ENCODE results near the gene NT5DC4.
"Not testable (repeated sequence)": the region's sequence is repeated elsewhere in the genome, so short reads cannot be mapped to it uniquely, and the experiment has no call there.

The NT5DC4 gene

DNA sequence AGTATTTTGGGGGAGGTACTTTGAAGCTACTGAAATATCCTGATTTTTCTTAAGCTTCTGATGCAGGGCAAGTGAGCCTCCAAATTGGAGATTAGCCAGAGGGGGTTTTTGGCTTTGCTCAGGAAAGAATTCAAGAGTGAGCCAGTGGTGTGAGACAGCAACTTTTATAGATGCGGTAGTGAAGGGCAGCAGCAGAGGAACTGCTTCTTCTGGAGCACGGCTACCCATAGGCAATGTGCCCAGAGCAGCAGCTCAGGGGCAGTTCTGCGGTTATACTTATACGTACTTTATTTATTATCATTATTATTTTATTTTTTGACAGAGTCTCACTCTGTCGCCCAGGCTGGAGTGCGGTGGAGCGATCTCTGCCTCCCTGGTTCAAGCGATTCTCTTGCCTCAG is 19.8 kb upstream of the NT5DC4 start:
- no peak for DNase-seq

GRCh38 chr2:112703684-112704083 is 17.1 kb upstream of the NT5DC4 start:
- DNase-seq: no peak

GRCh38 chr2:112705575-112705974 is 15.2 kb upstream of the NT5DC4 start:
- DNase-seq: no peak

DNA sequence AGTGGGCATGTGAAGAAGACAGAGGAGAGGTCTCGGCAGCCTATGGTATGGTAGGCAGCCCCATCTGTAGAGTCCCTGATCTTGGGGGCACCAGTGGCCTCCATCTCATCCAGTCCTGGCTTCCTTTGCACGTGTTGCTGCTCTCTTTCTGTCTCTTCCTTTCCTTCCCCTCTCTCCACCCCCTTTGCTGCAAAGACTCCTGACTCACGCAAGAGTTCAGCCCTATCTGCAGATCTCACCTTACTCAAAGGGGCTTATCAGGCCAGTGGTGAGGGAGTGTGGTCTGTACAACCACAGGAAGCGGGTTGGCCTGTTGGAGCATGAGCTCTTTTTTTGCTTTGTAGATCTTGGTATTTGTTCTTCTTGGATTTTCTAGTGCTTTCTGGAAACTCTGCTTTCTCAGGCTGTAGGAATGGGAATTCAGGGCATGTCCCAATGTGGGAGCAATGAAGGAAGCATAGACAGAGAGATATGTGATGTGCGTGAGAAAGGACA is 14.6 kb upstream of the NT5DC4 start:
- DNase-seq: no peak

- DNase-seq: not testable (repeated sequence)
These were observed 13.9 kb upstream of the NT5DC4 start for GRCh38 chr2:112706947-112707346.

DNA sequence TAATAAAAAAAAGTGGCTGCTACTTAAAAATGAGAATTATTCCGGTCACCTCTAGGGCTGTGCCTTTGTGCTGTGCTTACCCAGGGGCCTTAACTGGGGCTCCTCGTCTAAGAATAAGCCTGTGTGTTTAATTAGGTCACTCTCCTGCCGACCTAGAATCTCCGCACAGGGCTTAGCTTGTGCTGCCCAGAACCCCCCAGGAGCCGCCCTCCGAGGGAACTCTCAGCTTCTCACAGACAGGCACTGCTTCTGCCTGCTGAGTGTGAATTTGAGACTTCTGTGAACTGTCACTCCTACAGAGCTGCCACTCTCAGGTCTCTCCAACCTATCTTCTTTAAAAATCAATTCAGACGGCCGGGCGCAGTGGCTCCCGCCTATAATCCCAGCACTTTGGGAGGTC is 11.9 kb upstream of the NT5DC4 start:
- no peak for DNase-seq

- DNase-seq: no peak
These were observed 11.1 kb upstream of the NT5DC4 start for GRCh38 chr2:112709703-112710102.

DNA sequence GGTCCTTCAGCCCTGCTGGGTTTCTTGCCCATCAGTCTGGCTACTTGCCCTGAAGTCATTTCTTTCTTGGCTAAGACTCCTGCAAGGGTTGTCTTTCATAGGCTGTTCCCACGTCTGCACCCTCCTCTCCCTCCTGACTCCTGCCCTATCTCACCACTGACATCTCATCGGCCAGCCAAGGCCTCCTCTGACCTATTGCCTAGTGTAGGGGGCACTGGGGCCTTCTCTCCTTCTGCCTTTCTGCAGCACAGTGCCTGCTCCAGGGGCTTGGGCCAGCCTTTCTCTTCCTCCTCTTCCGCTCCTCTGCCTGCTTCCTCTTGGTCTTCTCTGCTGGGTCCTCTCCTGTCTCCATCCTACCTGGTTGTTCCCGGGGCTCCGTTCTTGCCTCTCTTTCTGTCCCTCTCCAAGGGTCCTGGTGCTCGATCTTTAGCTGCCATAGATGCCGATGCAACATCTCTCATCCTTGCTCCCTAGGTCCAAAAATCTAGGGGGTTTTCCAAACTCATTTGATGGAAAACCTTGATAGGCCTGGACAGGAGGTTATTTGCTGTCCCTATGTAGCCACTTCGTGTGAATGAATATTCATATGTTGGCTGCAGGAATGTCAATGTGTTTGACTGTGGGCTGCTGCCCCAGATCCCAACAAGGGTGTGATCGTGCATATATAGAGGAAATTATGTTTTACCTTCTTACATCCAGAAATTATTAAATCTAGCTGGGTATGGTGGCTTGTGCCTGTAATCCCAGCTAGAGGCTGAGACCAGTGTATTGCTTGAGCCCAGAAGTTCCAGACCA is 9.7 kb upstream of the NT5DC4 start:
- no peak for DNase-seq

- no peak for DNase-seq
These were observed 8.4 kb upstream of the NT5DC4 start for GRCh38 chr2:112712465-112712864.

- DNase-seq: no peak
These were observed 7.8 kb upstream of the NT5DC4 start for GRCh38 chr2:112712903-112713584.

DNA sequence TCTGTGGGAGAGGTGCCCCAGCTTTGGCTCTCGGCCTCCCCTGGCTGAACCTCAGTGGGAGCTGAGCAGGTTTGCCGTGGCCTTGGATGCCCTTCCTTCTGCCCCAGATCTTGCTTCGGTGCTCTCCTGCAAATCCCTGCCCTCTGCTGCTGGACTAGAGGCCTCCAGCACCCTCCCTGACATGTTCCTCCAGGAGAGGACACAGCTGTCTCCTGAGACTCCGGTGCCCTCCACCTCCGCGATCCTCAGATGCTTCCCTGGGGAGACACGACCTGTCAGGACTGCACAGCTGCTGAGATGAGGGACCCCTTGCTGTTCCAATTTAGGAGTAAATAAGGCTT is 7.3 kb upstream of the NT5DC4 start:
- no peak for DNase-seq

DNA sequence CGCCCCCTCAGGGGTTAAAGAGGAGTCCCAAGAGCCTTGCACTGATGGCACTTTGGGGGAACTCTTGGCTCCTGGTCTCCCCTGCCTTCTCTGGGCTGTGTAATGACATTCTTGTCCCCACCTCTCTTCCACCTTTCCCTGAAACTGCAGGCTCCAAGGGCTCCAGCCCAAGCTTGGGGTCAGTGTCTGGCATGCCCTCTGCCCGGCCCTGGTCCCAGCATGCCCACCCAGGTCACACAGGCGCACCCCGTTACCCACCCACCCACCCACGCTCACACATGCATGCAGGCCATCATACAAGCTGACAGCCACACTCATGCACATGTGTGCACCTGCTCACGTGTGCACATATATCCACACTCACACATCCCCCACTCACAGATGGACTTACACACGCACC is 6.9 kb upstream of the NT5DC4 start:
- DNase-seq: no peak

- DNase-seq: no peak
These were observed 6.5 kb upstream of the NT5DC4 start for GRCh38 chr2:112714331-112714730.

- DNase-seq: no peak
These were observed 5.8 kb upstream of the NT5DC4 start for GRCh38 chr2:112714836-112715631.

DNA sequence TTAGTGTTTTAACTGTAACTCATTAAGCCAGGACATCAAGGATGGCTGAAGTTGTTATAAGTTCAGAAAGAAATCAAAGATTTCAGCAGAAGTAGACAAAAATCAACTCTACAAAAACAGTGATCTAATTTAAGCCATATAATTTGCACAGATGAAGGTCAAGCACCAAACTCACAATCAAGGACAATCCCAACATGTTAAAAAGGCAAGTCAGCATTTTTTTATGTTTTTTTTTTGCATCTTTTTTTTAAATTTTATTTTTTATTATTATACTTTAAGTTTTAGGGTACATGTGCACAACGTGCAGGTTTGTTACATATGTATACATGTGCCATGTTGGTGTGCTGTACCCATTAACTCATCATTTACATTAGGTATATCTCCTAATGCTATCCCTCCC is 4.7 kb upstream of the NT5DC4 start:
- DNase-seq: not testable (repeated sequence)

DNA sequence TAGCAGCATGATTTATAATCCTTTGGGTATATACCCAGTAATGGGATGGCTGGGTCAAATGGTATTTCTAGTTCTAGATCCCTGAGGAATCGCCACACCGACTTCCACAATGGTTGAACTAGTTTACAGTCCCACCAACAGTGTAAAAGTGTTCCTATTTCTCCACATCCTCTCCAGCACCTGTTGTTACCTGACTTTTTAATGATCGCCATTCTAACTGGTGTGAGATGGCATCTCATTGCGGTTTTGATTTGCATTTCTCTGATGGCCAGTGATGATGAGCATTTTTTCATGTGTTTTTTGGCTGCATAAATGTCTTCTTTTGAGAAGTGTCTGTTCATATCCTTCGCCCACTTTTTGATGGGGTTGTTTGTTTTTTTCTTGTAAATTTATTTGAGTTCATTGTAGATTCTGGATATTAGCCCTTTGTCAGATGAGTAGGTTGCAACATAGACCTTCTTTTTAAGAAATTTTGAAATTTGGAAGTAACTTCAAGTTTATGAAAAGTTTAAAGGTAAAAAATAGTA is 3.9 kb upstream of the NT5DC4 start:
- DNase-seq: not testable (repeated sequence)

GRCh38 chr2:112718863-112719370 is 1.9 kb upstream of the NT5DC4 start:
- no peak for DNase-seq

DNA sequence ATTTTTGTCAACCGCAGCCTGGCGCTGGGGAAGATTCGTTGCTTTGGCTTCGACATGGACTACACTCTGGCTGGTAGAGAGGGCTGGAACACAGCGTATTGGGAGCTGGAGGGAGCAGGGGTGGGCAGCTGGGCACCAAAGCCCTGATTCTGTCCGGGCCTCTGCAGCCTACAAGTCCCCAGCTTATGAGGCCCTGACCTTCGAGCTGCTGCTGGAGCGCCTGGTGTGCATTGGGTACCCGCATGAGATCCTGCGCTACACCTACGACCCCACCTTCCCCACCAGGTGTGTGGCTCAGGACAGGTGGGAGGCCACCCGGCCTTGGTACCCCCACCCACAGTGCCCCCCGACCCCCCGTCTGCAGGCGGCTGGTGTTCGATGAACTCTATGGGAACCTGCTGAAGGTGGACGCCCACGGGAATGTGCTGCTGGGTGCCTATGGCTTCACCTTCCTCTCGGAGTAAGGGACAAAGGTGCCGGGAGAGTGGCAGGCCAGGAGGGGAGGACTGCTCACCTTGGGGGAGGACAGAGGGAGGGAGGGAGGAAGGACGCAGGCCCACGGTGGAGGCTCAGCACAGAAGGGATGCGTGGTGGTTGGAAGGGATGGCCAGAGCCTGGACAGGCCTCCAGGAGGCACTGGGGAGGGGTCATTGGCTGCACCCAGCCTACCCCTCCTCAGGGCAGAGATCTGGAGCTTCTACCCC is 1.2 kb downstream of the NT5DC4 start:
- DNase-seq: no peak

GRCh38 chr2:112722816-112723546 is 2.2 kb downstream of the NT5DC4 start:
- no peak for DNase-seq

DNA sequence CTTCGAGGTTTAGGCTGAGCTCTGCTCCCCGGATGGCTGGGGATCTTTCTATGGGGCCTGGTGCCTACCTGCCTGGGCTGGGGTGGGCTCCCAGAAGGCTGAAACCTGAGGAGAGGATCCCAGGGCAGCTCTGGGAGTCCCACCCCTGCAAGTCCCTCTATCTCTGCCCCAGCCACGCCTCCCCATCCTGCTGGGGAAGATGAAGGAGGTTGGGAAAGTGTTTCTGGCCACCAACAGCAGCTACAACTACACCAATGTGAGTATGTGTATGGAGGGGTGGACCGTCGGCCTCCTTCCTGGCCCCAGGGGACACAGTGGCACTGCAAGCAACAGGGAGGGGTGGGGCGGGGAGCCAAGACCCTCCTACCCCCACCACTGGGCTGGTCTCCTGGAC is 2.7 kb downstream of the NT5DC4 start:
- DNase-seq: no peak

- DNase-seq: no peak
These were observed 3.2 kb downstream of the NT5DC4 start for GRCh38 chr2:112723995-112724394.
